A549 (cell line): ENCODE measurements around the gene IFI30. TPM values are rescaled to one million over a fixed set of nuclear protein-coding genes. Genes with fewer than 3 reads are reported as not detected.

Experiments used
- ATAC-seq, 2 experiments: fragments of 200-7000 bp in 1 of 2; fragments of >200 bp in 1 of 2; cut with Nextera tagmentation in 1 of 2; cut with Tn5 transposase in 1 of 2; 3 replicates each; pipeline versions ENCODE4 v1.8.0 to v1.9.1; 2018 to 2020; ENCODE audit warnings: mild to moderate bottlenecking in 1 of 2, moderate library complexity in 1 of 2
- CTCF ChIA-PET: fragments of 300-600 bp; sonication (Branson Sonifier 250); formaldehyde crosslinking; extraction: SDS; loops from one replicate; lab custom pipeline; 2021; ENCODE audit warnings: antibody characterized with exemption, inconsistent platforms; lab: Yijun Ruan, JAX
- POLR2A ChIA-PET: fragments of 350-600 bp; formaldehyde crosslinking; extraction: SDS; loops from one replicate; lab custom pipeline; 2021; ENCODE audit warnings: antibody characterized with exemption, inconsistent platforms; lab: Yijun Ruan, JAX
- DNase-seq, 2 experiments: peaks; one replicate each; pipeline versions ENCODE4 v3.0.0 to v3.0.0-alpha.2; 2011 to 2016; ENCODE audit warnings: low read depth in 1 of 2, low spot score in 1 of 2
- FAIRE-seq: peaks from 2 replicates; lab custom pipeline; 2011; peaks lifted over from hg19 to GRCh38; lab: Jason Lieb, UNC
- H3K27ac ChIP-seq, 2 experiments: fragments of >200 bp; sonication (Bioruptor Twin); formaldehyde crosslinking; 3 replicates each; pipeline ENCODE4 v1.5.1; 2016 to 2017
- H3K4me1 ChIP-seq: fragments of >200 bp; sonication (Bioruptor Twin); formaldehyde crosslinking; 3 replicates; pipeline ENCODE4 v1.6.1; 2016
- H3K4me2 ChIP-seq: fragments of >200 bp; sonication (Bioruptor Twin); formaldehyde crosslinking; 3 replicates; pipeline ENCODE4 v1.6.1; 2016
- H3K4me3 ChIP-seq: fragments of >200 bp; sonication (Bioruptor Twin); formaldehyde crosslinking; 3 replicates; pipeline ENCODE4 v1.5.1; 2016
- H3K9me3 ChIP-seq: fragments of >200 bp; sonication (Bioruptor Twin); formaldehyde crosslinking; 3 replicates; pipeline ENCODE4 v1.6.1; 2016
- BCL3 ChIP-seq: fragments of >200 bp; sonication (Bioruptor Twin); formaldehyde crosslinking; IDR thresholded peaks from 3 replicates; pipeline ENCODE4 v1.6.1; 2016
- BHLHE40 ChIP-seq: IDR thresholded peaks from 2 replicates; pipeline ENCODE4 v1.6.1; 2012; ENCODE audit warnings: low read depth, low read length, inconsistent platforms
- CBX8 ChIP-seq: fragments of 200-600 bp; sonication (generic); IDR thresholded peaks from 2 replicates; pipeline ENCODE4 v1.6.1; 2016
- CEBPB ChIP-seq, 2 experiments: fragments of >200 bp in 1 of 2; sonication (Bioruptor Twin) in 1 of 2; formaldehyde crosslinking in 1 of 2; IDR thresholded peaks; 2 replicates each; pipeline ENCODE4 v1.6.1; 2012 to 2016
- CHD2 ChIP-seq: fragments of 150-350 bp; IDR thresholded peaks from 2 replicates; pipeline ENCODE4 v1.6.1; 2014; ENCODE audit warnings: low read length; ENCODE audit not compliant: partially characterized antibody
- CHD4 ChIP-seq: fragments of 200-600 bp; sonication (generic); IDR thresholded peaks from 2 replicates; pipeline ENCODE4 v1.6.1; 2016; ENCODE audit warnings: antibody characterized with exemption, mild to moderate bottlenecking, borderline replicate concordance
- CTCF ChIP-seq: fragments of >200 bp; sonication (Bioruptor Twin); formaldehyde crosslinking; IDR thresholded peaks from 3 replicates; pipeline ENCODE4 v1.5.1; 2016
- EHF ChIP-seq: fragments of 250-450 bp; sonication (Bioruptor Pico); IDR thresholded peaks from 2 replicates; pipeline ENCODE4 v1.5.0; 2020; ENCODE audit warnings: mild to moderate bottlenecking
- EHMT2 ChIP-seq: fragments of 200-600 bp; sonication (generic); IDR thresholded peaks from 2 replicates; pipeline ENCODE4 v1.6.1; 2016; ENCODE audit warnings: antibody characterized with exemption, low read depth, mild to moderate bottlenecking, moderate library complexity
- ELK1 ChIP-seq: fragments of 150-350 bp; IDR thresholded peaks from 2 replicates; pipeline ENCODE4 v1.6.1; 2014; ENCODE audit warnings: low read depth, mild to moderate bottlenecking, low read length
- EP300 ChIP-seq, 2 experiments: fragments of >200 bp; sonication (Bioruptor Twin); formaldehyde crosslinking; IDR thresholded peaks; 2 replicates in 1 of 2; 3 replicates in 1 of 2; pipeline ENCODE4 v1.6.1; 2016 to 2017
- FOSB ChIP-seq: fragments of 250-450 bp; sonication (Bioruptor Pico); IDR thresholded peaks from 2 replicates; pipeline ENCODE4 v1.5.0; 2020; ENCODE audit warnings: mild to moderate bottlenecking, moderate library complexity
- FOSL2 ChIP-seq, 2 experiments: fragments of 450-650 bp in 1 of 2; fragments of >200 bp in 1 of 2; sonication (Bioruptor Twin) in 1 of 2; formaldehyde crosslinking; IDR thresholded peaks; 2 replicates each; pipeline versions ENCODE4 v1.5.0 to v1.6.1; 2016 to 2020; ENCODE audit warnings: mild to moderate bottlenecking in 1 of 2, moderate library complexity in 1 of 2
- GATA3 ChIP-seq: IDR thresholded peaks from 2 replicates; pipeline ENCODE4 v1.6.1; 2012; ENCODE audit warnings: borderline replicate concordance
- HES2 ChIP-seq: fragments of >200 bp; sonication (Bioruptor Twin); formaldehyde crosslinking; IDR thresholded peaks from 2 replicates; pipeline ENCODE4 v1.6.1; 2016
- HOXA7 ChIP-seq: fragments of 250-450 bp; sonication (Bioruptor Pico); IDR thresholded peaks from 2 replicates; pipeline ENCODE4 v1.5.0; 2020; ENCODE audit warnings: mild to moderate bottlenecking, moderate library complexity
- HOXB13 ChIP-seq: fragments of 250-450 bp; sonication (Bioruptor Pico); IDR thresholded peaks from 2 replicates; pipeline ENCODE4 v1.5.0; 2020; ENCODE audit warnings: low read depth, mild to moderate bottlenecking, moderate library complexity
- HOXB5 ChIP-seq: fragments of 250-450 bp; sonication (Bioruptor Pico); IDR thresholded peaks from 2 replicates; pipeline ENCODE4 v1.5.0; 2020; ENCODE audit warnings: mild to moderate bottlenecking, moderate library complexity
- KDM1A ChIP-seq: fragments of 200-600 bp; sonication (generic); IDR thresholded peaks from 2 replicates; pipeline ENCODE4 v1.6.1; 2016; ENCODE audit warnings: low read depth, mild to moderate bottlenecking
- NPAS2 ChIP-seq: fragments of 250-450 bp; sonication (Bioruptor Pico); IDR thresholded peaks from 2 replicates; pipeline ENCODE4 v1.8.0; 2022; ENCODE audit warnings: mild to moderate bottlenecking, moderate library complexity, borderline replicate concordance
- PHF8 ChIP-seq: fragments of 200-600 bp; sonication (generic); IDR thresholded peaks from 2 replicates; pipeline ENCODE4 v1.6.1; 2016; ENCODE audit warnings: low read depth, mild to moderate bottlenecking, antibody characterized with exemption, moderate library complexity, borderline replicate concordance
- POLR2A ChIP-seq: IDR thresholded peaks from 2 replicates; pipeline ENCODE4 v1.6.1; 2012; ENCODE audit warnings: mild to moderate bottlenecking, low read length
- POLR2AphosphoS2 ChIP-seq: conservative IDR thresholded peaks from 2 replicates; pipeline ENCODE4 v1.6.1; 2012; ENCODE audit warnings: low read length, improper control_type of control experiment, inconsistent platforms
- RCOR1 ChIP-seq: fragments of 150-350 bp; IDR thresholded peaks from 2 replicates; pipeline ENCODE4 v1.6.1; 2014; ENCODE audit warnings: antibody characterized with exemption, low read length, low read depth
- REST ChIP-seq: fragments of 200-600 bp; sonication (generic); IDR thresholded peaks from 2 replicates; pipeline ENCODE4 v1.6.1; 2016; ENCODE audit warnings: antibody characterized with exemption, mild to moderate bottlenecking, moderate library complexity
- RFX5 ChIP-seq: fragments of 450-650 bp; IDR thresholded peaks from 2 replicates; pipeline ENCODE4 v1.7.1; 2014; ENCODE audit warnings: antibody characterized with exemption, mild to moderate bottlenecking, moderate library complexity
- SMC3 ChIP-seq: fragments of >200 bp; sonication (Bioruptor Twin); formaldehyde crosslinking; IDR thresholded peaks from 3 replicates; pipeline ENCODE4 v1.6.1; 2018; ENCODE audit warnings: inconsistent platforms
- SREBF2 ChIP-seq: fragments of 450-650 bp; IDR thresholded peaks from 2 replicates; pipeline ENCODE4 v1.6.1; 2014; ENCODE audit warnings: mild to moderate bottlenecking, moderate library complexity
- TP53 ChIP-seq: fragments of 250-450 bp; sonication (Bioruptor Pico); IDR thresholded peaks from 2 replicates; pipeline ENCODE4 v1.5.0; 2021; ENCODE audit warnings: mild to moderate bottlenecking, moderate library complexity
- ZFP36 ChIP-seq: fragments of 450-650 bp; IDR thresholded peaks from 2 replicates; pipeline ENCODE4 v1.6.1; 2014; ENCODE audit warnings: borderline replicate concordance; ENCODE audit not compliant: partially characterized antibody
- ZSCAN20 ChIP-seq: fragments of 250-450 bp; sonication (Bioruptor Pico); IDR thresholded peaks from 2 replicates; pipeline ENCODE4 v1.8.0; 2022; ENCODE audit warnings: mild to moderate bottlenecking, moderate library complexity
- WGBS: methylation state at CpG from one replicate; pipeline ENCODE4 v1.1.6; 2017; ENCODE audit errors: missing lambda C conversion rate; 5-methylcytosine and 5-hydroxymethylcytosine counted together
- polyA plus RNA-seq, 4 experiments: library from polyadenylated mRNA; depleted of rRNA in 3 of 4; stranded (reverse); fragments of >200 nt; fragmentation: RNase III in 1 of 4; extraction: RNeasy Plus Mini Kit Qiagen cat#74134 plus additional on column Dnase treatment in 1 of 4; gene quantifications; 2 replicates in 3 of 4; 3 replicates in 1 of 4; pipeline ENCODE4 v1.2.3, GENCODE V29; 2011 to 2017

The IFI30 gene
- polyA plus RNA-seq, 2 of the 4 experiments (the other 2 are of a cell fraction), result 11.2 to 13.5 TPM

GRCh38 chr19:18197941-18198340 is 24.3 kb downstream of the IFI30 start (continued):
- TF ChIP-seq PHF8, result no peak
- TF ChIP-seq FOSB, result no peak
- TF ChIP-seq KDM1A, result no peak
- TF ChIP-seq ELK1, result no peak

GRCh38 chr19:18198374-18198773 is 24.8 kb downstream of the IFI30 start:
- FAIRE-seq, result no peak

GRCh38 chr19:18202397-18202777 is 28.8 kb downstream of the IFI30 start:
- Histone ChIP-seq H3K4me3 (no peak overlapping the region), H3K4me2 (no peak overlapping the region), H3K9me3 (no peaks in the 10 kb centered on the region), H3K27ac (no peak overlapping the region), H3K4me1 (peaks cover 10% of the 10 kb centered on the region; the same call in 2 of the 3 replicates)
- POLR2A ChIA-PET, result no interaction called here
- WGBS, result 94% methylated on average over 22 of the region's 24 CpGs
- CTCF ChIA-PET, result interaction anchor here (0.8 to 8.9 kb wide), 6 partner anchors 10 to 212 kb away, joined by 3 to 86 read pairs (median 6); partner anchors contain the start of genes IQCN and MPV17L2
- ATAC-seq, result no peak
- no peak for FAIRE-seq
- DNase-seq, result no peak
- TF ChIP-seq BHLHE40 (no peak), RFX5 (no peak), REST (no peak), TP53 (no peak), CHD2 (no peak), EHMT2 (no peak), CBX8 (no peak), KDM1A (no peak), HOXB5 (CRISPR knock-in tag) (no peak), GATA3 (no peak), SMC3 (no peak)

More at GRCh38 chr19:18198374-18198773, 24.8 kb downstream of the IFI30 start:
- TF ChIP-seq POLR2AphosphoS2 (no peak), CTCF (no peak), CHD4 (no peak), EHF (CRISPR knock-in tag) (no peak), PHF8 (no peak), HES2 (no peak), BCL3 (no peak), FOSL2 (IDR thresholded peaks at IDR 0.05) (no peak), FOSL2 (CRISPR knock-in tag; IDR thresholded peaks at IDR 0.05) (no peak), SREBF2 (no peak), RFX5 (no peak), ZFP36 (no peak), CEBPB (IDR thresholded peaks at IDR 0.05) (no peak), NPAS2 (CRISPR knock-in tag) (no peak), EP300 (IDR thresholded peaks at IDR 0.05) (no peak), HOXB13 (CRISPR knock-in tag) (no peak), ZSCAN20 (CRISPR knock-in tag) (no peak), POLR2A (no peak), RCOR1 (no peak), HOXA7 (CRISPR knock-in tag) (no peak), TP53 (no peak)
- no peak overlapping the region for H3K4me3 ChIP-seq
- WGBS, result 76% methylated on average over 6 of the region's 6 CpGs
- peaks cover 16% of the 10 kb centered on the region; the same call in 2 of the 3 replicates for H3K4me1 ChIP-seq
- DNase-seq (no peak), ATAC-seq (no peak)
- H3K9me3 ChIP-seq, result no peaks in the 10 kb centered on the region
- no peak overlapping the region for H3K27ac ChIP-seq
- ChIA-PET POLR2A (interaction anchor here (0.6 kb wide), 1 partner anchor 10 kb away, joined by 3 read pairs; no protein-coding TSS in a partner anchor), CTCF (interaction anchor here (1.4 to 8.9 kb wide), 2 partner anchors 10 to 54 kb away, joined by 4 to 86 read pairs; a partner anchor contains a TSS)
- no peak overlapping the region for H3K4me2 ChIP-seq
